ENCODE data around the gene ITPR2. TPM values are rescaled to one million over a fixed set of nuclear protein-coding genes. Genes with fewer than 3 reads are reported as not detected.

The ITPR2 gene
- total and polyA plus RNA-seq, 4 donors: 4.1 to 47.0 (median 26.5) TPM

GRCh38 chr12:26471560-26471959, 361.4 kb downstream of the ITPR2 start:
- no peak overlapping the region for H3K9ac ChIP-seq (ENCODE audit: insufficient read depth in 1 of 2, low read length in 2 of 2)
- H3K27me3 ChIP-seq (ENCODE audit: control insufficient read depth in 3 of 3, insufficient read depth in 3 of 3, low read length in 2 of 3): no peaks in the 10 kb centered on the region
- DNase-seq: no peak
- H3K4me1 ChIP-seq (ENCODE audit: control insufficient read depth in 5 of 5, insufficient read depth in 5 of 5, low read length in 5 of 5): peaks cover 0 to 2% (median 0%) of the 10 kb centered on the region in 5 donors
- TF ChIP-seq CTCF (IDR thresholded peaks at IDR 0.05; ENCODE audit: control extremely low read depth, extremely low read depth): no peak
- H3K4me3 ChIP-seq: no peak overlapping the region
- H3K36me3 ChIP-seq (ENCODE audit: control insufficient read depth in 4 of 4, insufficient read depth in 4 of 4, low read length in 4 of 4): peaks cover 0 to 6% (median 3%) of the 10 kb centered on the region in 4 donors
- H3K27ac ChIP-seq (ENCODE audit: low read depth in 1 of 2, low read length in 1 of 2): peak overlapping the region in 1 of 2 donors; percentile 20
- H3K9me3 ChIP-seq (ENCODE audit: control insufficient read depth in 4 of 4, insufficient read depth in 3 of 4, low read length in 3 of 4): no peaks in the 10 kb centered on the region
- peak; percentile 41 for ATAC-seq (ENCODE audit: insufficient read depth, low FRiP score)

- no peaks in the 10 kb centered on the region for H3K27me3 ChIP-seq (ENCODE audit: control insufficient read depth in 3 of 3, insufficient read depth in 3 of 3, low read length in 2 of 3)
- H3K9ac ChIP-seq (ENCODE audit: insufficient read depth in 1 of 2, low read length in 2 of 2): no peak overlapping the region
- 88 to 90% methylated on average over 6 of the region's 6 CpGs for WGBS, 2 donors
- DNase-seq (no peak), ATAC-seq (ENCODE audit: insufficient read depth, low FRiP score) (no peak)
- peaks cover 0 to 2% (median 0%) of the 10 kb centered on the region in 5 donors for H3K4me1 ChIP-seq (ENCODE audit: control insufficient read depth in 5 of 5, insufficient read depth in 5 of 5, low read length in 5 of 5)
- H3K27ac ChIP-seq (ENCODE audit: low read depth in 1 of 2, low read length in 1 of 2): no peak overlapping the region
- H3K36me3 ChIP-seq (ENCODE audit: control insufficient read depth in 4 of 4, insufficient read depth in 4 of 4, low read length in 4 of 4): peaks cover 0 to 6% (median 1%) of the 10 kb centered on the region in 4 donors
- no peak for TF ChIP-seq CTCF (IDR thresholded peaks at IDR 0.05; ENCODE audit: control extremely low read depth, extremely low read depth)
- H3K9me3 ChIP-seq (ENCODE audit: control insufficient read depth in 4 of 4, insufficient read depth in 3 of 4, low read length in 3 of 4): no peaks in the 10 kb centered on the region
- H3K4me3 ChIP-seq: no peak overlapping the region
These were observed 363.4 kb downstream of the ITPR2 start for GRCh38 chr12:26469421-26470180.

- Histone ChIP-seq H3K9ac (ENCODE audit: insufficient read depth in 1 of 2, low read length in 2 of 2) (no peak overlapping the region), H3K4me3 (no peak overlapping the region), H3K36me3 (ENCODE audit: control insufficient read depth in 4 of 4, insufficient read depth in 4 of 4, low read length in 4 of 4) (no peaks in the 10 kb centered on the region), H3K4me1 (ENCODE audit: control insufficient read depth in 5 of 5, insufficient read depth in 5 of 5, low read length in 5 of 5) (peaks cover 0 to 2% (median 0%) of the 10 kb centered on the region in 5 donors), H3K9me3 (ENCODE audit: control insufficient read depth in 4 of 4, insufficient read depth in 3 of 4, low read length in 3 of 4) (no peaks in the 10 kb centered on the region), H3K27me3 (ENCODE audit: control insufficient read depth in 3 of 3, insufficient read depth in 3 of 3, low read length in 2 of 3) (no peaks in the 10 kb centered on the region), H3K27ac (ENCODE audit: low read depth in 1 of 2, low read length in 1 of 2) (no peak overlapping the region)
- TF ChIP-seq CTCF (IDR thresholded peaks at IDR 0.05; ENCODE audit: control extremely low read depth, extremely low read depth): no peak
- DNase-seq (no peak), ATAC-seq (ENCODE audit: insufficient read depth, low FRiP score) (no peak)
- 93 to 97% methylated on average over 1 of the region's 1 CpG for WGBS, 2 donors
These were observed 365.6 kb downstream of the ITPR2 start for GRCh38 chr12:26467351-26467750.
